LoVo (cell line): ENCODE data around the gene SECTM1.

ENCODE experiments used
- DNase-seq: peaks from one replicate; pipeline ENCODE4 v3.0.0-alpha.2; 2016; ENCODE audit warnings: low spot score

Gene SECTM1

DNA sequence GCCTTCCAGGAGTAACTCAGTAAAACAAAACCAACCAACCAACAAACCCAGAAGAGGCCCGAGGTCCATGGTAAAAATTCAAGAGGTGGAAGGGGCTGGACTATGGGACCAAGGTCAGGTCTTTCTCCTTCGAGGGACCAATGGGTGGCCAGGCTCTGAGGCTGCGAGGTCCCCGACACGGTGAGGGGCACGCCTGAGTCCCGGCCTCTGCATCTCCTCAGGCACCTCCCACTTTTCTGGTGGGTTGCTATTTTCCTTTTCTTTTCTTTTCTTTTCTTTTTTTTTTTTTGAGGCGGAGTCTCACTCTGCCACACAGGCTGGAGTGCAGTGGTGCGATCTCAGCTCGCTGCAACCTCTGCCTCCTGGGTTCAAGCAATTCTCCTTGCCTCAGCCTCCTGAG lies 34.1 kb downstream of the SECTM1 start:
- no peak for DNase-seq

DNA sequence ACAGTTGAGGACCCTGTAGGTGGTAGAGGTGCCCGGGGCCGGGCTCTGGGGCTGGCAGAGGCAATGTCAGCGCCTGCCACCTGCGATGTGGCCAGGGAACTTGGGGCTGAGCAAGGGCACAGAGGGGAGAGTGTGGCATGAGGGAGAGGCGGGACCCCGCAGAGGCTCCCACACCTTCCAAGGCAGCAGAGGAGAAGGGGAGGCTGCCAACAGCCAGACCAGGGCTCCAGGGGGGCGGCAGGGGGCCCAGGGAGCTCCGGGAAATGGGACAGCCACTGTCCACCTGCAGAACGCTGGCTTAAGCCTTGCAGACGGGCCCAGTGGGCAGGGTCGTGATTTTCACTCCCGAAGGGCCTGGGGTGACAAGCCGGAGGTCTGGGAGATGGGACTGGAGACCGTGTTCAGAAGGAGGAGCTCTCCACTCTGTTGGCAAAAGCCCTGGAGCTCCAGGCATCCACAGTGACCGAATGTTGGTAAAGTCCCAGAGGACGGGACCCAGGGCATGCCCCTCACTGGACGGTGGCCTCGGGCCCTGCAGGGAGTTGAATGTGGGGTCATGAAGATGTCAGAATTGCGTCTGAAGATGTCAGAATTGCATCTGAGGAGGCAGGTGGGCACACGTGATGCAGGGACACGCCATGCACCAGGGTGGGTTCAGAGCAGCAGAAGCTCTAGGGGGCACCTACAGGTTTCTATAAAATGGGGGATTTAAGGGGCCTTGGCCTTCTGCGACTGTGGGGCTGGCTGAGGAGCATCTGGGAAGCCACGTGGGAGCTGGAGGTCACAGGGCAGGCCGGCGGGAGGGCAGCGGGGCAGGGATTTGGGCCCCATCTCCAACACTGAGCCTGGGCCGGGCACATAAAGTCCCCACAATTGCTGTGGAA lies 34.8 kb downstream of the SECTM1 start:
- DNase-seq: no peak

DNA sequence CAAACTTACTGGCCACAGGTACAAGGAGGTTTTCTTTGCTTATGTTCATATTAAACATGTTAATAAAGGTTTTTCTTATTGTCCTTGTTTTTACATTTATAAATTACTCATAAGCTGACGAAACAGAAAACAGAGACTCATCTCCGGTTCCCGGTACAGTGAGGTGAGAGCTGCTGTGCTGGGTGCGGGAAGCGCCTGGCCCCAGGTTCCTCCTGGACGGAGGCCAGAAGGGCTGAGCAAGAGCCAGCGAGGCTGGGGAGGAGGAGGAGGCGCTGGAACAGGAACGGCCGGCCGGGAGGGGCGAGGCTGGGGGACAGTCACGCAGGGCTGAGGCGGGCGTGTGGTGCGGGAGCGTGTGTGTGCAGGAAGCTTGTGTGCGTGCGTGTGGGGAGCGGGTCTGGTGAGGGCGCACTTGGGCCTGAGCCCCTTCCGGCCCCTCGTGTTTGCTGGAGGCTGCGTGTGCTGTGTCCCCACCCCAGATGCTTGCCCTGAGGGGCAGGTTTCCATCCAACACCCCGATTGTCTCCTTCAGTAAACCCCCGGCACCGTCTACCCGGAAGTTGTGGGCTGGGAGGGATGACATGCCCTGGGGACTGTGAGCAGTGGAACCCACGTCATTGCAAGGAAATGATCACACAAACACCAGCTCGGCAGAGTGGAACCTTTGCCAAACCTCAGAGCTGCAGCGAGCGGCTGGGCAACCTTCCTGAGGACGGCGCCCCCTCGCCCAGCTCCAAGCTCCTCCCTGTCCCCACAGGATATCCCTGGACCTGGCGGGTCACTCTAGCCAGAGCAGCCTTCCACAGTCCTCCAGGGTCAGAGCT lies 35.6 kb downstream of the SECTM1 start:
- peak; percentile 87 for DNase-seq

DNA sequence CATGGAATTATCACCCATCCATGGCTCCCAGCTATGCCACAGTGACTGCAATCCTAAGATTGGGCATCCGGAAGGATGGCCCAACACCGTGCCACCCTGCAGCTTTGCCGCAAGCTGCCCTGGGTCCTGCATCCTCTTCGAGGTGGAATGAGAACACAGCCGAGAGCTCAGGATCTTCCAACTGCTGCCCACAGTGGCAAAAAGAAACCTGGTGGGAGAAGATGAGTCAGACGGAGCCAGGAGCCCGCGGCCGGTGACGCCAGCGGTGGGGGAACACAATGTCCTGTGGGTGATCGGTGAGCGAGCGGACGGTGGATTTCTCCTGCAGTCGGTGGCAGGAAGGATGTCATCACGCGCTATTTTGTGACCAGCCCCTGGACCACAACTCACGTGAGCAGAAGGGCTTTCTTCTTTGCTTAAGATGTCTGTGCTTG lies 36.3 kb downstream of the SECTM1 start:
- DNase-seq: peak; percentile 56

DNA sequence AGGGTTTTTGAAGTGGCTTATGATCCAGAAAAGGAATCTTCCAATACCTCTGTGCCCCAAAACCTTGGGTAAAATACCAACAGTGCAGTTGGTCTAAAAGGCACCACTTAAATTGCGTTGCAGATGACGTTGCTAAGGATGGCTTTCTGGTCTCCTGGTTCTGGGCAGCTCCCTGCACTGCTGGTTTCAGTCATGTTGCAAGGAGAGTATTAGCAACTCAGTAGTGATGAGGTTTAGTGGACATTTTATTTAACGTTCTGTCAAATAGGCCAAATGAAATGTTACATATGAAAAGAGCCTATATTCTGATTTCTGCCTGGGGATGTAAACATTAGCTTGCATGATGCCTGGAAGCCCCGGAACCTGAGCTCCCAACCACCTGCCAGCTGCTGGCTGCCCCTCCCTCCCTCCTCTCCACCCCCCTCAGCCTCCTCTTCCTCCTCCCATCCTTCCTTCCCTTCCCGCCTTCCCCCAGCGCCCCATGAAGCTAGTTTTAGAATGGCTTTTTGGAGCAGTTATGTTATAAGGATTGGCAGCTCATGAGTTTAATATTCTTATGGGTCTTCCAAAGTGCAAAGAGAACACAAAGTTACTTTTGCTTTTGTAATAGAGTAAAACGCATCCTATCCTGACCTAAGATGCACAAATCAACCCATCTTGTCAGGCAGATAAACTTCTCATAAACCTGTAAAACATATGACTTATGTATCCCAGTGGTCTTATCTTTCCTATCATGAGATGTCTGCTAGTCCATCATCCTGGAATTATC lies 36.9 kb downstream of the SECTM1 start:
- no peak for DNase-seq

DNA sequence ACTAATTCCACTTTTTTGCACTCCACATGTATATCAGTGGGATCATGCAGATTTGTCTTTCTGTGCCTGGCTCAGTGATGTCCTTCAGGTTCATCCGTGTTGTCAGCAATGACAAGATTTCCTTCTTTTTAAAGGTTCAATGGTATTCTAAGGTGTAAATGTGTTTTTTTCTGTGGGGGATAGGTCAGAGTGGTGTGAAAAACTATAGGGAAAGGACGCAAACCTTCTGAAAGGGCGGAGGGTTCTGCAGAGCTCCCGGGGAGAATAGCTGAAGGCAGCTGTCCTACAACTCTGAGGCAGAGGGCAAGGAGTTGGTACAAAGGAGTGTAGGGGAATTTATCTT lies 38.1 kb downstream of the SECTM1 start:
- DNase-seq: no peak

DNA sequence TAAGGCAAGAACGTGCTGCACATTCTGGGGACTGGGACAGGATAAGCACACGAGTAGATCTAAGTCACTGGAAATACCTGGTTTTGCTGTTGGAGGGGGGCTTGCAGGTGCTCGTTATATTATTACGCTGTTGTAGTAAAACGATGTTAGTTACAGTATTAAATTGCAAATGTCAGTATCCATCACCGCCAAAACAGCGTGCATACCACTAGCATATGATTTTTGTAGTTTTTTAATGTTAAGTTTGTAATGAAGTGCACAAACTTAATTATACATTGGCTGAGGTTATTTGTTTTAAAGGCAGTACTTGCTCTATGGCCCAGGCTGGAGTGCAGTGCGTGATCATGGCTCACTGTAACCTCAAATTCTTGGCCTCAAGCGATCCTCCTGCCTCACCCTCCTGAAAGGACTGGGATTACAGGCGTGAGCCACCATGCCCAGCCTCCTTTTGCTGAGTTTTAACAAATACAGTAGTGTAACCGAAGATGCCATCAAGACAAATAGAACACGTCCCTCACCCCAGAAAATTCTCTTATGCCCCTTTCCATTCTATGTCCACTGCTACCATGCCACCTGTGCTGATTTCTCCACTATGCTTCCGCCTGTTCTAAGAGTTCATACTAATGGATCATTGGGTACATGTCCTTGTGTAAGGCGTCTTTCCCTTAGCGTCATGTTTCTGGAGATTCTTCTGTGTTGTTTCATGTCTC lies 39.3 kb downstream of the SECTM1 start:
- no peak for DNase-seq

DNA sequence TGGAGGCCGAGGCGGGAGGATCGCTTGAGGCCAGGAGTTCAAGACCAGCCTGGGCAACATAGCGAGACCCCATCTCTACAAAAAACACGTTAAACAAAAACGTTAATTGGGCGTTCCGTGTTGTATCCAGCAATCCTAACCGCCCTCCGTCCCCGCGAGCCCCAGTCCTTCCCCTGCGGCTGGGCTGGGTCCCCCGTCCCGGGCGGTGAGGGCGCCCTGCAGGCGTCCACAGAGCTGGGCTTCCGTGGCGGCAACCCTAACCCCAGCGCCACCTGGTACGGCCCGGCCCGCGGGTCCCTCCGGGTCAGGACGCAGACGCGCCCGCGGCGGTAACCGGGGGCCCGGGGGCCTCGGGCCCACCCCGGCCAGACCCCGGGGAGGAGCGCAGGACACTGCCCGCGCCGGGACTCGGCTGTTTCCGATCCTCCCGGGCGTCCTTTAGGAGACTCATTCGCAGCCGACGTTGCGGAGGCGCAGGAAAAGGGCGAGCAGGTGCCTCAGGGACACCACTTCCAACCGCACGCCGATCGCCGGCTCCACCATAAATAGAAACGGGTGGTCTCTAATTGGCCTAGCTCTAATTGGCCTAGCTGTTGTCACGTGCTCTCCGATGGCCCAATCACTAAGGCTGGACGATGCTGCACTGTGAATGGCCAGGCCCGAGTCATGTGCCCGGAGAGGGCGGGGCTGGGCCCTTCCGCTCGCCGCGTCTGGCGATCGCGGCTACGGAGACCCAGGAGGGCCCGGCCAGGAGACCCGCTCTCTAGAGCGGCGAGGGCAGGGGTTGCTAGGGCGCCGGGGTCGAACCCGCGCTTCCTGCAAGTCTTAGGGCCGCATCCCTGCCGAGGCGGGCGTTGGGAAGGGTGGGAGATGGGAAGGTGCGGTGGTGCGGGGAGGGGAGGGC lies 41.1 kb downstream of the SECTM1 start:
- DNase-seq: peak; percentile 98

DNA sequence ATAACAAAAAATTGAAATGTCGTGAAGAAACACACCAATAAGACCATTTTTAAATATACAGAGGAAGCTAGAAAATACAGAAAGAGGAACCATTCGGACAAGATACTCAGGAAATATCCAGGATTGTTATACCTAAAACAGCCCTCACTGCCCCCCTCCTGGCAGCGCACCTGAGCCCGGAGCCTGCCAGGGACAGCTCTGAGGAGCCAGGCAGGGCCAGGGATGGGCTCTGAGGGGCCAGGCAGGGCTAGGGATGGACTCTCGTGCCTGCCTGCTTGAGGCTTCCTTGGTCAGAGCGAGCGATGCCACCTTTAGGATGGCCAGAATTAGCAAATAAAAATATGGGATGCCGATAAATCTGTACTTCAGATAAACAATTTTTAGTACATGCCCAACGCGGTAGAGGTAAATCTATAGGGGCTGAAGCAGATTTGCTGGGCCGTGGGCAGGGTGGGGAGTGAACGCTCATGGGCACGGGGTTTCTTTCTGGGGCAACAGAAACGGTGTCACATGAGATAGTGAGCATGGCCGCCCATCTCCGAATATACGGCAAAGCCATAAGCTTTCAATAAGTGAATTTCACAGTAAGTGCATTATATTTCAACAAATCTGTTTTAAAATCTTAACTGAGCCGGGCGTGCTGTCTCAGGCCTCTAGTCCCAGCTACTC lies 41.9 kb downstream of the SECTM1 start:
- no peak for DNase-seq

DNA sequence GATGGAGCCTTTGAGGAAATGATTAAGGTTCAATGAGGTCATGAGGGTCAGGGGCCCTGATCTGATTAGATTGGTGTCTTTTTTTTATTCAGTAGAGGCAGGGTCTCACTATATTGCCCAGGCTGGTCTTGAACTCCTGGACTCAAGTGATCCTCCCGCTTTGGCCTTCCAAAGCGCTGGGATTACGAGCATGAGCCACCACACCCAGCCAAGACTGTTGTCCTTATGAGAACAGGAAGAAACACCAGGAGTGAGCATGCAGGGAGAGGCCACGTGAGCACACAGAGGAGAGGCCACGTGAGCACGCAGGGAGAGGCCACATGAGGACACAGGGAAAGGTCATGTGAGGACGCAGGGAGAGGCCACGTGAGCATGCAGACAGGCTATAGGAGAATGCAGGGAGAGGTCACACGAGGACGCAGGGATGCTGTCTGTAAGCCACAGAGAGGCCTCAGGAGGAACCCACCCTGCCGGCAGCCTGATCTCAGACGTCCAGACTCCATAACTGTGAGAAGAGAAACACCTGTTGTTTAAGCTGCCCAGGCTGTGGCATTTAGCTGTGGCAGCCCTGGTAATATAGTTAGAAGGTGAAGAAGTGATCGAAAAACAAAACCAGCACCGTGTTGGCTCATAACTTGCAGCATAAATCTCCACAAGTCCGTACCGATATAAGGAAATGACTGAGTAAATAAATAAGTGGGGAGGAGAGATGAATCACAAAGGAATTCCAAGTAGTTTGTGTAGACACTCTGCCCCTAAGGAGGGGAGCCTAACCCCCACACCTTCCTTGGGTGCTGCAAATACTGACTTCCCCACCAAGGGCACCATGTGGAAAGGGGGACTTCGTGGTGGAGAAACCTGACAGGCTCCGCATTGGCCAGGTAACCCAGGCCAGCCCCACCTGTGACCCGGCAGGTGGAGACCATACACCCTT lies 45.4 kb downstream of the SECTM1 start:
- DNase-seq: peak; percentile 90

DNA sequence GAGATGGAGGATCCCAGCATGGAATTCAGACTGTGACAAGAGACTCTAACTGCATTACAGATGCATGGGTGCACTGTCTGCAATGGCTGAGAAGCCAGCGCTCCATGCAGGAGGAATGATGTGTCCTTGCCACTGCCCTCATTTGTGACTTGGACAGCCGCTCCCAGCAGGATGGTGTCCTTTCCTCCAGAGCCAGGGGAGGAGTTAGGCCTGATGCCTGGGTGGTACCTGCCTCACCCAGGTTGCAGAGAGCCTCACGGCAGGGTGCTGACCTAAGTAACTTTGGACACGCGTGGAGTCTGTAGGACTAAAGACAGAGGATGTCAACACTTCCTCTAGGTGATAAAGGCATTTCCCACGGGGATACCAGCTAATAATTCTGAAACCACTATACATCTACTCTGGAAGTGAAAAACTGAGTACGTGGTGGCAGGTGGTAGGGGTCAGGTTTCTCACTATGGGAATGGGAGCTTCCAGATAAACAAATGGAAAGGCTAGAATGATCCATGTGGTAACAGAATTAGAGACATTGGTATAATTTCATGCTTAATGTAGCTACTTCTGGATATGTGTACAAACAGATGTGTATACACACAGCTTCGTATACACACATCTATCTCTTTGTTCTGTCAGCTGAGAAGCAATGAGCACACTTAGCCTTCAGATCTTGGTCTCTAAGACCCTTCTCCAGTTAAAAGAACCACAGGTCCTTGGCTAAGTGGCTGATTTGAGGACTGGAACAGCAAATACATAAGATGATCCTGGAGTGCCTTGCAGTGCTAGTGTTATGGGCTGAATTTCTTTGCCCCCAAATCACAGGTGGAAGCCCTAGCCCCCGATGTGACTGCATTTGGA lies 46.3 kb downstream of the SECTM1 start:
- peak; percentile 47 for DNase-seq

DNA sequence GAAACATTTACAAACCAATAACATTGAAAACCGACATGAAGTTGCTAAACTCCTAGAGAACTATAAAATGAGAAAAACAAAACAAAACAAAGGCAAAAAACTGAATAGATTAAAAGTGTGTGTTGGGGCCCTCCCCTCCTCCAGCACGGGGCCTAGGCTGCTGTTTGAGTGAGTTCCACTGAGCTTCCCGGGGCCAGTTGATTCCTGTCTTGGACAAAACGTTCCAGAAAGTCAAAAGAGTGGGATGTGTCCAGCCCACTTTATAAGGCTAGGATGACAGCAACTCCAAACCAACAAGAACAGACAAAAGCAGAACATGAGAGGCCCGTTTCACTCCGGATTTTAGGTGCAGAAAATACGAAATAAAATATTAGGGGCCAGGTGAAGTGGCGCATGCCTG lies 48.4 kb downstream of the SECTM1 start:
- DNase-seq: no peak

DNA sequence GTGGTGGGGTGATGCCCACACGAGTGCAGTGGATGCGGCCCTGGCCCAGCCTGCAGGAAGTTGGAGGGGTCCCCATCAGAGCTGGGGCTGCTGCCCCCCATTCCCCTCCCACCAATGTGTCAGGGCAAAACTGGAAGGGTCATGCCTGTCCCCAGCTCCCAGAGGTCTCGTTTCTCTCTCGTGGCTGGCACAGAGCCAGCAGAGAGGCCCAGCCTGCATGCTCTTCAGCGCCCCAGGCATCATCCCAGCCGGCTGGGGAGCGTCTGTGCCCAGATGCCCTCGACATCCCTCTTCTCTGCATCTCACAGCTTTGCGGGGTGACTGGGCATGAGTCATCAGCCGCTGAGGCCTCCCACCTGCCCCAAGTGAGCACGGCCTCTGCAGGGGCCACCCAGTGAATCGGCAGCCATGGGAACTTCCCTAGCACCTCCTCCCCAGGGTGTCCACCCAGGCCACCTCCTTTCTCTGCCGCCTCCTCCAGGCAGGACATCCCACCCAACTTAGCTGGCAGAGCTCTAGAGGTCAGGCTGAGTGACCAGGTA lies 50.3 kb downstream of the SECTM1 start:
- DNase-seq: no peak

DNA sequence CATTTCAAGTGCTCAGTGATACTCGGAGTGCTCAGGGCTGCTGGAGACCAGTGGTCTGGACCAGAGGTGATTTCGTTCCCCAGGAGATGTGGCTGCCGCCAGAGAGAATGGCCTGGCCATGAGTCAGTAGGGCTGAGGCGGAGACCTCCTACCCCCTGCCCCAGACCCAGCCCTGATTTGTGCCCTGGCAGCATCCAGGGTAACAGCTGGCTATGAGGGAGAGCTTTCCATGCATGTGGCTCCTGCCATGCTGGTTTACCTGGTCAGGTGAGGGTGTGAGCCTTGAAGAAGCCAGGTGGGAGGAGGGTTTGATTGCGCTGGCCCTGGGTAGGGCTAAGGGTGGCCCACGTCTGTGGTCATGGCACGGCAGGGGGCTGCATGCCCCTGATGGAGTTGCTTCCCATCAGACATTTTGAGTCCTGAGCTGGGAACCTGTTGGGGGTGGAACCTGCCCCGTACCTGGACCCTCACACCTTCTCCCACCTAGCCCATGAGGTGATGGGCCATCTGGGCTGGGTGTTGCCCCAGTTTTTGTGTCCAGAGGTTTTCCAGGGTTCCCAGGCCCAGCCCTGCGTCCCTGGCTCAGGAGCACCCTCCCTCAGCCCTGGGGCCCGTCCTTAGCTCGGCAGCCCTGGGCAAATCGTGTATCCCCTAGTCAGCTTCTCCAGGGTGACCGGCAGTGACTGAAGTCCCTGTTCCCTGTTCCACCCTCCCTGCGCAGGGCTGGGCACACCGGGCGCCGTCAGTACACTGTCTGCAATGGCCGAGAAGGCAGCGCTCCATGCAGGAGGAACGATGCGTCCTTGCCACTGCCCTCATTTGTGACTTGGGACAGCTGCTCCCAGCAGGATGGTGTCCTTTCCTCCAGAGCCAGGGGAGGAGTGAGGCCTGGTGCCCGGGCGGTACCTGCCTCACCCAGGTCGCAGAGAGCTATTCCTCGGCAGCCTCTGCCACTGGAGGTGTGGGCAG lies 51.0 kb downstream of the SECTM1 start:
- no peak for DNase-seq

DNA sequence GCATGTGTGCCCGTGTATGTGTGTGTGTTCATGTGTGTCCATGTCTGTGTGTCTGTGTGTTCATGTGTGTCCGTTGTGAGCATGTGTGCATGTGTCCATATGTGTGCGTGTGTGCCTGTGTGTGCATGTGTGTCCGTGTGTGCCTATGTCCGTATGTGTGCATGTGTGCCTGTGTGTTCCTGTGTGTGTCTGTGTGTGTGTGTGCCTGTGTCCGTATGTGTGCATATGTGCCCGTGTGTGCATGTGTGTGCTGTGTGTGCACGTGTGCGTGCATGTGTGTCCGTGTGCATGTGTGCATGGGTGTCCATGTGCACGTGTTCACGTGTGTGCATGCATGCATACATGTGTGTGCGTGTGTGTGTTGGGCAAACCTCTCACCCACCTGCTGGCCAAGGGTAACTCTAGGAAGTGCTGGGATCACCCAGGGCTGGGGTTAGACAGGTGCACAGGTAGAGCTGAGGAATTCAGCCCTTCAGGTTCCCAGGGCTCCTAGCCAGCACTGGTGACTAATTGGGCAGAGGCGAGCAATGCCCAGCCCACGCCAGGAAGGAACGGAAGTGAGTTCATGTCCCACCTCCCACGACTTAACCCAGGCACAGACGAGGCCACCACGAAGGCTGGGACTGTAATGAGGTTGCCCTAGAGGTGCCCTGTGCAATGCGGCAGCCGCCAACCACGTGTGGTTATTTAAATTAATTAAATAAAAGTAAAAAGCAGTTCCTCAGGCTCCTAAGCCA lies 51.9 kb downstream of the SECTM1 start:
- peak; percentile 72 for DNase-seq

DNA sequence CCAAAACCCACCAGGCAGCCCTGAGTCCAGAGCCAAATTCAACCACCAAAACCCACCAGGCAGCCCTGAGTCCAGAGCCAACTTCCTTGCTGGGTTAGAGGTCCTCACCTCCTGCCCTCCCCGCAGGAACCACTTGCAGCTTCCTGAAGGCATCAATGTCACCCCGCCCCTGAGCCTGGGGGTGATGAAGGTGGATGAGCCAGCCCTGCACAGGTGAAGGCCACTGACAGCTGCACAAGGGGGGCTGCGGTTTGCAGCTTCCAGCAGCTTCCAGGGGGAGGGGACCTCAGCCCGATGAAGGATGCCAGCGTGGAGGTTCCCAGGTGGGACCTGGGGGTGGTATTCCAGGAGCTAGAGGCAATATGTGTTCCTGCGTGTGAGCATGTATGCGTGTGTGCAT lies 52.5 kb downstream of the SECTM1 start:
- no peak for DNase-seq
